Measurements from ENCODE around the gene JUN.

- TF ChIP-seq, protein P1, sequence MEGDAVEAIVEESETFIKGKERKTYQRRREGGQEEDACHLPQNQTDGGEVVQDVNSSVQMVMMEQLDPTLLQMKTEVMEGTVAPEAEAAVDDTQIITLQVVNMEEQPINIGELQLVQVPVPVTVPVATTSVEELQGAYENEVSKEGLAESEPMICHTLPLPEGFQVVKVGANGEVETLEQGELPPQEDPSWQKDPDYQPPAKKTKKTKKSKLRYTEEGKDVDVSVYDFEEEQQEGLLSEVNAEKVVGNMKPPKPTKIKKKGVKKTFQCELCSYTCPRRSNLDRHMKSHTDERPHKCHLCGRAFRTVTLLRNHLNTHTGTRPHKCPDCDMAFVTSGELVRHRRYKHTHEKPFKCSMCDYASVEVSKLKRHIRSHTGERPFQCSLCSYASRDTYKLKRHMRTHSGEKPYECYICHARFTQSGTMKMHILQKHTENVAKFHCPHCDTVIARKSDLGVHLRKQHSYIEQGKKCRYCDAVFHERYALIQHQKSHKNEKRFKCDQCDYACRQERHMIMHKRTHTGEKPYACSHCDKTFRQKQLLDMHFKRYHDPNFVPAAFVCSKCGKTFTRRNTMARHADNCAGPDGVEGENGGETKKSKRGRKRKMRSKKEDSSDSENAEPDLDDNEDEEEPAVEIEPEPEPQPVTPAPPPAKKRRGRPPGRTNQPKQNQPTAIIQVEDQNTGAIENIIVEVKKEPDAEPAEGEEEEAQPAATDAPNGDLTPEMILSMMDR (IDR thresholded peaks at IDR 0.05) = no peak
- TF ChIP-seq POLR2A (IDR thresholded peaks at IDR 0.05) = no peak
These were observed 6.3 kb upstream of the JUN start for GRCh38 chr1:58789996-58790660.
